Liver (tissue), 9 donors: ENCODE results near the gene NUB1. TPM values are rescaled to one million over a fixed set of nuclear protein-coding genes. Genes with fewer than 3 reads are reported as not detected.

ENCODE experiments used
- DNase-seq: peaks from one replicate; pipeline ENCODE4 v3.0.0-alpha.2; 2017; ENCODE audit warnings: low spot score
- H3K27ac ChIP-seq, 2 donors: one replicate each; pipeline ENCODE4 v1.7.0; 2013; ENCODE audit warnings: inconsistent platforms in 2 of 2, low read length in 2 of 2, control low read depth in 1 of 2, low read depth in 1 of 2, mild to moderate bottlenecking in 1 of 2
- H3K27me3 ChIP-seq, 4 donors: one replicate each; pipeline versions ENCODE4 v1.6.1 to v1.7.0; 2013; ENCODE audit warnings: low read length in 3 of 4, inconsistent platforms in 1 of 4, mild to moderate bottlenecking in 1 of 4, moderate library complexity in 1 of 4; ENCODE audit not compliant: control insufficient read depth in 4 of 4, insufficient read depth in 4 of 4
- H3K36me3 ChIP-seq, 4 donors: one replicate each; pipeline versions ENCODE4 v1.6.1 to v1.7.0; 2013; ENCODE audit warnings: low read length in 3 of 4, mild to moderate bottlenecking in 3 of 4, low read depth in 1 of 4, moderate library complexity in 1 of 4; ENCODE audit not compliant: control insufficient read depth in 4 of 4, insufficient read depth in 3 of 4
- H3K4me1 ChIP-seq, 4 donors: one replicate each; pipeline versions ENCODE4 v1.6.1 to v1.7.0; 2013; ENCODE audit warnings: low read length in 3 of 4, mild to moderate bottlenecking in 3 of 4, moderate library complexity in 1 of 4; ENCODE audit not compliant: control insufficient read depth in 4 of 4, insufficient read depth in 4 of 4
- H3K4me3 ChIP-seq, 3 donors: one replicate each; pipeline versions ENCODE4 v1.6.1 to v1.7.0; 2013; ENCODE audit warnings: low read length in 3 of 3, control low read depth in 1 of 3, low read depth in 1 of 3, mild to moderate bottlenecking in 1 of 3
- H3K9ac ChIP-seq, 2 donors: one replicate each; pipeline ENCODE4 v1.7.0; 2013; ENCODE audit warnings: low read length in 2 of 2, mild to moderate bottlenecking in 2 of 2, moderate library complexity in 2 of 2, control low read depth in 1 of 2, low read depth in 1 of 2
- H3K9me3 ChIP-seq, 4 donors: one replicate each; pipeline versions ENCODE4 v1.6.1 to v1.7.0; 2013; ENCODE audit warnings: low read length in 3 of 4; ENCODE audit not compliant: control insufficient read depth in 4 of 4
- ATF3 ChIP-seq: IDR thresholded peaks from 2 replicates; pipeline ENCODE4 v1.6.1; 2016; ENCODE audit warnings: antibody characterized with exemption
- CTCF ChIP-seq: fragments of 150-350 bp; IDR thresholded peaks from 2 replicates; pipeline ENCODE4 v1.5.1; 2017; ENCODE audit warnings: improper control_type of control experiment, low read depth, low read length; ENCODE audit not compliant: missing input control
- EGR1 ChIP-seq, 2 donors: IDR thresholded peaks; 2 replicates each; pipeline ENCODE4 v1.6.1; 2016 to 2018; ENCODE audit warnings: antibody characterized with exemption in 2 of 2, low read depth in 2 of 2
- FOXA1 ChIP-seq: IDR thresholded peaks from 2 replicates; pipeline ENCODE4 v1.6.1; 2016; ENCODE audit warnings: antibody characterized with exemption
- FOXA2 ChIP-seq: IDR thresholded peaks from 2 replicates; pipeline ENCODE4 v1.6.1; 2016; ENCODE audit warnings: antibody characterized with exemption
- GABPA ChIP-seq, 2 donors: IDR thresholded peaks in 1 of 2; conservative IDR thresholded peaks in 1 of 2; 2 replicates each; pipeline ENCODE4 v1.6.1; 2016; ENCODE audit warnings: antibody characterized with exemption in 2 of 2, mild to moderate bottlenecking in 1 of 2, moderate library complexity in 1 of 2
- HNF4A ChIP-seq, 2 donors: conservative IDR thresholded peaks; 2 replicates each; pipeline ENCODE4 v1.6.1; 2016; ENCODE audit warnings: antibody characterized with exemption in 2 of 2, mild to moderate bottlenecking in 2 of 2
- HNF4G ChIP-seq: IDR thresholded peaks from 2 replicates; pipeline ENCODE4 v1.6.1; 2016; ENCODE audit warnings: antibody characterized with exemption
- JUND ChIP-seq, 2 donors: IDR thresholded peaks; 2 replicates each; pipeline ENCODE4 v1.6.1; 2016; ENCODE audit warnings: antibody characterized with exemption in 2 of 2
- MAX ChIP-seq: IDR thresholded peaks from 2 replicates; pipeline ENCODE4 v1.6.1; 2016; ENCODE audit warnings: antibody characterized with exemption
- NR2F2 ChIP-seq: IDR thresholded peaks from 2 replicates; pipeline ENCODE4 v1.6.1; 2016; ENCODE audit warnings: antibody characterized with exemption
- RAD21 ChIP-seq, 2 donors: IDR thresholded peaks; 2 replicates each; pipeline ENCODE4 v1.6.1; 2016; ENCODE audit warnings: antibody characterized with exemption in 2 of 2, mild to moderate bottlenecking in 2 of 2
- REST ChIP-seq: IDR thresholded peaks from 2 replicates; pipeline ENCODE4 v1.6.1; 2016; ENCODE audit warnings: antibody characterized with exemption, mild to moderate bottlenecking
- RXRA ChIP-seq, 2 donors: IDR thresholded peaks; 2 replicates each; pipeline ENCODE4 v1.6.1; 2017 to 2018; ENCODE audit warnings: antibody characterized with exemption in 2 of 2, mild to moderate bottlenecking in 1 of 2
- SP1 ChIP-seq: IDR thresholded peaks from 2 replicates; pipeline ENCODE4 v1.6.1; 2018; ENCODE audit warnings: antibody characterized with exemption, mild to moderate bottlenecking
- TAF1 ChIP-seq: conservative IDR thresholded peaks from 2 replicates; pipeline ENCODE4 v1.6.1; 2016; ENCODE audit warnings: antibody characterized with exemption, mild to moderate bottlenecking
- YY1 ChIP-seq: IDR thresholded peaks from 2 replicates; pipeline ENCODE4 v1.6.1; 2016; ENCODE audit warnings: antibody characterized with exemption, mild to moderate bottlenecking
- ZBTB33 ChIP-seq: IDR thresholded peaks from 2 replicates; pipeline ENCODE4 v1.6.1; 2016; ENCODE audit warnings: antibody characterized with exemption
- WGBS: extraction: QIAGEN DNeasy Blood & Tissue Kit; methylation state at CpG from one replicate; pipeline ENCODE4 v1.1.7; 2013; 5-methylcytosine and 5-hydroxymethylcytosine counted together
- polyA plus RNA-seq, 2 donors: library from polyadenylated mRNA; stranded (reverse) in 1 of 2; unstranded in 1 of 2; fragments of 200-250 nt in 1 of 2; fragments of >200 nt in 1 of 2; fragmentation: Nextera tagmentation in 1 of 2; extraction: Ambion mirVana in 1 of 2; gene quantifications; one replicate each; pipeline versions ENCODE4 v1.2.1 to v1.2.3, GENCODE V29; 2013 to 2015
- total RNA-seq, 2 donors: library from RNA; depleted of rRNA; stranded (reverse); fragments of >200 nt; gene quantifications; one replicate each; pipeline ENCODE4 v1.2.3, GENCODE V29; 2014
- donor health status: healthy.
- donor health status: healthy.
- donor health status: healthy.
- donor health status: healthy.
- donor health status: healthy.

NUB1 gene
- total and polyA plus RNA-seq, 4 donors, result 14.0 to 27.9 (median 18.8) TPM

- H3K9ac ChIP-seq, result no peak overlapping the region
- H3K27me3 ChIP-seq, result peaks cover 0 to 2% (median under 1%) of the 10 kb centered on the region in 4 donors
- TF ChIP-seq FOXA2 (no peak), NR2F2 (no peak), HNF4G (no peak), REST (no peak), MAX (no peak), ZBTB33 (no peak), EGR1 (IDR thresholded peaks at IDR 0.05; ENCODE audit: low read depth in 2 of 2) (no peak), ATF3 (no peak), YY1 (no peak), GABPA (IDR thresholded peaks at IDR 0.05 in 1 of 2, conservative IDR thresholded peaks at IDR 0.05 in 1 of 2) (no peak), HNF4A (conservative IDR thresholded peaks at IDR 0.05) (no peak), RXRA (IDR thresholded peaks at IDR 0.05) (no peak), SP1 (no peak), JUND (IDR thresholded peaks at IDR 0.05) (no peak), TAF1 (no peak), CTCF (no peak), RAD21 (IDR thresholded peaks at IDR 0.05) (no peak), FOXA1 (no peak)
- no peak for DNase-seq
- peaks cover 7 to 18% (median 15%) of the 10 kb centered on the region in 4 donors for H3K4me1 ChIP-seq
- peak overlapping the region; percentile 48 to 73 for H3K27ac ChIP-seq
- no peaks in the 10 kb centered on the region for H3K9me3 ChIP-seq
- 77% methylated on average over 9 of the region's 9 CpGs for WGBS
- H3K36me3 ChIP-seq, result no peaks in the 10 kb centered on the region
- no peak overlapping the region for H3K4me3 ChIP-seq
Observed at GRCh38 chr7:151403764-151404163, 62.2 kb downstream of the NUB1 start.
